ENCODE data around the gene OMD.

DNA sequence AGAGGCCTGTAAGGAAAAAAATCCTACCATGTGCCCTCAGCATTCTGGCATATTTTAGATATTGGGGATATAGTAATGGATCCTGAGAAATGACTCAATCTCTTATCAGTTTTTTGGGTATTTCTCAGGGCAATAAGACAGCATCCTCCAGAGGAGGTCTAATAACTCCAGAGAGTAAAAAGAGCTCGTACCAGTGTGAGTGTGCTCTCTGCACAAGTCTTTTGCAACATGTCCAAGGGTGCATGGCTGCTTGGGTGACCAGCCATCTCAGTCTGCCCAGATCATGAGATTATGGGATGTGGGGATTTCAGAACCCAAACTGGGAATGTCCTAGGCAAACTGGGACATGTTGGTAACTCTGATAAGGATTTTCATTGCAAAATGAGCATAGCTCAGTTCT is 42.8 kb upstream of the OMD start:
- no peak for TF ChIP-seq CTCF (IDR thresholded peaks at IDR 0.05; ENCODE audit: low read depth, low read length, poor library complexity, severe bottlenecking)
- TF ChIP-seq EZH2phosphoT487 (IDR thresholded peaks at IDR 0.05; ENCODE audit: borderline replicate concordance, low read length) = no peak

Data from DOHH2 (cell line).